ENCODE measurements around the gene IQCF5. TPM values are rescaled to one million over a fixed set of nuclear protein-coding genes. Genes with fewer than 3 reads are reported as not detected.
"Not testable (repeated sequence)": the region's sequence is repeated elsewhere in the genome, so short reads cannot be mapped to it uniquely, and the experiment has no call there.

Gene IQCF5
- total RNA-seq, 4 donors from 2014 or later = not detected

- Histone ChIP-seq H3K4me1 (no peaks in the 10 kb centered on the region), H3K27ac (no peak overlapping the region), H3K36me3 (no peaks in the 10 kb centered on the region), H3K9me3 (no peaks in the 10 kb centered on the region), H3K4me3 (replicated peaks in 1 of 3) (no peak overlapping the region), H3K27me3 (no peaks in the 10 kb centered on the region)
- TF ChIP-seq CTCF (IDR thresholded peaks at IDR 0.05) = no peak
- WGBS, 2 donors = 84 to 85% methylated on average over 13 of the region's 13 CpGs
- intact Hi-C loops (cut with DNase I) = no loop called here
- no peak for DNase-seq
Observed at GRCh38 chr3:51862886-51863285, 12.5 kb downstream of the IQCF5 start.

- TF ChIP-seq POLR2A (IDR thresholded peaks at IDR 0.05) (no peak), CTCF (IDR thresholded peaks at IDR 0.05) (no peak)
- H3K36me3 ChIP-seq = no peaks in the 10 kb centered on the region
- 74 to 77% methylated on average over 7 of the region's 7 CpGs for WGBS, 2 donors
- DNase-seq = no peak
- intact Hi-C loops (cut with DNase I) = no loop called here
- no peaks in the 10 kb centered on the region for H3K9me3 ChIP-seq
- H3K4me3 ChIP-seq (replicated peaks in 1 of 3) = no peak within 1 kb of the TSS
- no peaks in the 10 kb centered on the region for H3K4me1 ChIP-seq
- no peaks in the 10 kb centered on the region for H3K27me3 ChIP-seq
- no peak within 1 kb of the TSS for H3K27ac ChIP-seq
Observed at GRCh38 chr3:51860703-51861665, 14.4 kb downstream of the IQCF5 start, which contains the start of gene IQCF2. TSS of gene IQCF2 (plus strand) at chr3:51861615. CDS start at chr3:51861667, 52 bp downstream.

GRCh38 chr3:51855411-51855810 is 20.0 kb downstream of the IQCF5 start:
- DNase-seq; intact Hi-C loops (cut with DNase I); H3K4me1 ChIP-seq; H3K4me3 ChIP-seq (replicated peaks in 1 of 3); H3K27me3 ChIP-seq; H3K27ac ChIP-seq; H3K36me3 ChIP-seq; H3K9me3 ChIP-seq: not testable (repeated sequence)
- WGBS, 2 donors = 88 to 93% methylated on average over 1 of the region's 1 CpG

GRCh38 chr3:51845129-51845528 is 30.3 kb downstream of the IQCF5 start:
- intact Hi-C loops (cut with DNase I) = no loop called here
- H3K4me1 ChIP-seq = no peaks in the 10 kb centered on the region
- TF ChIP-seq CTCF (IDR thresholded peaks at IDR 0.05) (no peak), POLR2A (IDR thresholded peaks at IDR 0.05) (no peak)
- H3K9me3 ChIP-seq = no peaks in the 10 kb centered on the region
- H3K27ac ChIP-seq = no peak overlapping the region
- no peak for DNase-seq
- H3K27me3 ChIP-seq = no peaks in the 10 kb centered on the region
- no peak overlapping the region for H3K4me3 ChIP-seq (replicated peaks in 1 of 3)
- WGBS, 2 donors = 68 to 72% methylated on average over 7 of the region's 7 CpGs
- no peaks in the 10 kb centered on the region for H3K36me3 ChIP-seq

GRCh38 chr3:51836606-51837005 is 38.8 kb downstream of the IQCF5 start:
- WGBS, 2 donors = 80 to 89% methylated on average over 5 of the region's 5 CpGs

GRCh38 chr3:51830836-51831385 is 44.5 kb downstream of the IQCF5 start:
- DNase-seq = no peak
- 52 to 63% methylated on average over 4 of the region's 4 CpGs for WGBS, 2 donors
- no peaks in the 10 kb centered on the region for H3K36me3 ChIP-seq
- H3K9me3 ChIP-seq = no peaks in the 10 kb centered on the region
- no peaks in the 10 kb centered on the region for H3K27me3 ChIP-seq
- no peak overlapping the region for H3K27ac ChIP-seq
- H3K4me1 ChIP-seq = no peaks in the 10 kb centered on the region
- H3K4me3 ChIP-seq (replicated peaks in 1 of 3) = no peak overlapping the region
- intact Hi-C loops (cut with DNase I) = no loop called here
- TF ChIP-seq CTCF (IDR thresholded peaks at IDR 0.05) = no peak
- no peak for TF ChIP-seq POLR2A (IDR thresholded peaks at IDR 0.05)

More at GRCh38 chr3:51836606-51837005, 38.8 kb downstream of the IQCF5 start:
- no peaks in the 10 kb centered on the region for H3K36me3 ChIP-seq
- no peak overlapping the region for H3K4me3 ChIP-seq (replicated peaks in 1 of 3)
- H3K27ac ChIP-seq = no peak overlapping the region
- H3K27me3 ChIP-seq = no peaks in the 10 kb centered on the region
- no peaks in the 10 kb centered on the region for H3K9me3 ChIP-seq
- TF ChIP-seq POLR2A (IDR thresholded peaks at IDR 0.05) = no peak
- intact Hi-C loops (cut with DNase I) = no loop called here
- H3K4me1 ChIP-seq = no peaks in the 10 kb centered on the region
- DNase-seq = no peak

All from thyroid gland (tissue), 4 donors.